ENCODE data around the gene ELL3.

DNA sequence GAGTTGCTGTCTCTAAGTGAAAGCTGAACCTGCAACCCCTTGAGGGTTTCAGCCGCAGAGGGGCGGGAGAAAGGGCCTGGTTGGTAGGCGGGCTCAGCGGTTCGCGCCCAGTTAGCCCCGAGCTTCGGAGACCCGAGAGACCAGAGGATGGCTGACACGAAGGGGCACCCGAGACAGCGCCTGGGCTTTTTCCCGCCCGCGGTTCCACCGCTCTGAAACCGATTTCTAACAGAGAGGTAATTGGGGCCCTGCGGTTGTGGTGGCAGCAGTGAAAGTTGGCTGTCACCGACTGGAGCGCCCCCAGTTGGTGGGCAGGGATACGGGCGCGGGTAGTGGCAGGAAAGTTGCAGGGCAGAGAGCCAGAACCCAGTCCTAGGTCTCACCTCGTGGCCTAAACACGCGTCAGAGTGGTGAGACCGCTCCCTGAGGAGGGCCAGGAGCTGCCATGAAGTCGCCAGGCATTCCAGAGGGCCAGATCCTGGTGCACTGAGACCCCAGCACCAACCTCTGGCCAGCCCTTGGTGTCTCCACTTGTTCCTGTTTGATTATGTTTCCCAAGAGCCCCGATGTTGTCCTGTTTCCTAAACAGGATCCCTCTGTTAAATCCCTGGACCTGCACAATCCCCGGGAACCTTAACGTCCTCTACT, 625 bp upstream of the ELL3 start:
- TF ChIP-seq TAF1 (IDR thresholded peaks at IDR 0.05; ENCODE audit: low read depth), result peak; percentile 21; the same call in 1 of the 2 replicates
- 0 out of 2 replicates have a peak, but pooled peaks have one; percentile 30 for TF ChIP-seq YY1 (IDR thresholded peaks at IDR 0.05; ENCODE audit: low read depth)
- no peak; the same call in 1 of the 2 replicates for TF ChIP-seq EGR1 (IDR thresholded peaks at IDR 0.05)
- TF ChIP-seq, protein P1, sequence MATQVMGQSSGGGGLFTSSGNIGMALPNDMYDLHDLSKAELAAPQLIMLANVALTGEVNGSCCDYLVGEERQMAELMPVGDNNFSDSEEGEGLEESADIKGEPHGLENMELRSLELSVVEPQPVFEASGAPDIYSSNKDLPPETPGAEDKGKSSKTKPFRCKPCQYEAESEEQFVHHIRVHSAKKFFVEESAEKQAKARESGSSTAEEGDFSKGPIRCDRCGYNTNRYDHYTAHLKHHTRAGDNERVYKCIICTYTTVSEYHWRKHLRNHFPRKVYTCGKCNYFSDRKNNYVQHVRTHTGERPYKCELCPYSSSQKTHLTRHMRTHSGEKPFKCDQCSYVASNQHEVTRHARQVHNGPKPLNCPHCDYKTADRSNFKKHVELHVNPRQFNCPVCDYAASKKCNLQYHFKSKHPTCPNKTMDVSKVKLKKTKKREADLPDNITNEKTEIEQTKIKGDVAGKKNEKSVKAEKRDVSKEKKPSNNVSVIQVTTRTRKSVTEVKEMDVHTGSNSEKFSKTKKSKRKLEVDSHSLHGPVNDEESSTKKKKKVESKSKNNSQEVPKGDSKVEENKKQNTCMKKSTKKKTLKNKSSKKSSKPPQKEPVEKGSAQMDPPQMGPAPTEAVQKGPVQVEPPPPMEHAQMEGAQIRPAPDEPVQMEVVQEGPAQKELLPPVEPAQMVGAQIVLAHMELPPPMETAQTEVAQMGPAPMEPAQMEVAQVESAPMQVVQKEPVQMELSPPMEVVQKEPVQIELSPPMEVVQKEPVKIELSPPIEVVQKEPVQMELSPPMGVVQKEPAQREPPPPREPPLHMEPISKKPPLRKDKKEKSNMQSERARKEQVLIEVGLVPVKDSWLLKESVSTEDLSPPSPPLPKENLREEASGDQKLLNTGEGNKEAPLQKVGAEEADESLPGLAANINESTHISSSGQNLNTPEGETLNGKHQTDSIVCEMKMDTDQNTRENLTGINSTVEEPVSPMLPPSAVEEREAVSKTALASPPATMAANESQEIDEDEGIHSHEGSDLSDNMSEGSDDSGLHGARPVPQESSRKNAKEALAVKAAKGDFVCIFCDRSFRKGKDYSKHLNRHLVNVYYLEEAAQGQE (IDR thresholded peaks at IDR 0.05; ENCODE audit: low read depth), result no peak
- TF ChIP-seq EP300 (IDR thresholded peaks at IDR 0.05; ENCODE audit: borderline replicate concordance), result no peak
- TF ChIP-seq, protein P2, sequence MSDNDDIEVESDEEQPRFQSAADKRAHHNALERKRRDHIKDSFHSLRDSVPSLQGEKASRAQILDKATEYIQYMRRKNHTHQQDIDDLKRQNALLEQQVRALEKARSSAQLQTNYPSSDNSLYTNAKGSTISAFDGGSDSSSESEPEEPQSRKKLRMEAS (IDR thresholded peaks at IDR 0.05), result peak; percentile 87
- no peak for TF ChIP-seq CREB1 (IDR thresholded peaks at IDR 0.05; ENCODE audit: low read depth)
- peak; percentile 12; the same call in 1 of the 2 replicates for TF ChIP-seq TEAD4 (IDR thresholded peaks at IDR 0.05)
- TF ChIP-seq FOXM1 (IDR thresholded peaks at IDR 0.05; ENCODE audit: borderline replicate concordance, low read depth), result no peak
- peak; percentile 67 for TF ChIP-seq NFIC (IDR thresholded peaks at IDR 0.05)
- TF ChIP-seq, protein P3, sequence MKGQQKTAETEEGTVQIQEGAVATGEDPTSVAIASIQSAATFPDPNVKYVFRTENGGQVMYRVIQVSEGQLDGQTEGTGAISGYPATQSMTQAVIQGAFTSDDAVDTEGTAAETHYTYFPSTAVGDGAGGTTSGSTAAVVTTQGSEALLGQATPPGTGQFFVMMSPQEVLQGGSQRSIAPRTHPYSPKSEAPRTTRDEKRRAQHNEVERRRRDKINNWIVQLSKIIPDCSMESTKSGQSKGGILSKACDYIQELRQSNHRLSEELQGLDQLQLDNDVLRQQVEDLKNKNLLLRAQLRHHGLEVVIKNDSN (IDR thresholded peaks at IDR 0.05), result 0 out of 2 replicates have a peak, but pooled peaks have one; percentile 7
- no peak for TF ChIP-seq CEBPB (IDR thresholded peaks at IDR 0.05)
- TF ChIP-seq TCF12 (IDR thresholded peaks at IDR 0.05; ENCODE audit: low read depth), result peak; percentile 47
